Bronchial epithelial cell (primary cell): Measurements from ENCODE around the gene RNF220. TPM values are rescaled to one million over a fixed set of nuclear protein-coding genes. Genes with fewer than 3 reads are reported as not detected.

Source experiments
- DNase-seq: peaks from one replicate; pipeline ENCODE4 v3.0.0-alpha.2; 2010; ENCODE audit warnings: low read depth
- FAIRE-seq: peaks from 2 replicates; lab custom pipeline; 2011; peaks lifted over from hg19 to GRCh38; lab: Jason Lieb, UNC
- H3K27me3 ChIP-seq: 2 replicates; pipeline ENCODE4 v1.5.1; 2011; ENCODE audit warnings: low read length; ENCODE audit not compliant: control insufficient read depth, insufficient read depth
- H3K36me3 ChIP-seq: 2 replicates; pipeline ENCODE4 v1.5.1; 2011; ENCODE audit warnings: low read length; ENCODE audit not compliant: control insufficient read depth, insufficient read depth
- H3K4me3 ChIP-seq: 2 replicates; pipeline ENCODE4 v1.5.1; 2011; ENCODE audit warnings: mild to moderate bottlenecking, low read depth, low read length, control low read depth
- CTCF ChIP-seq: IDR thresholded peaks from 2 replicates; pipeline ENCODE4 v1.5.1; 2011; ENCODE audit warnings: mild to moderate bottlenecking, moderate library complexity, low read length, control low read depth, inconsistent platforms; ENCODE audit not compliant: insufficient read depth, severe bottlenecking
- total RNA-seq: library from RNA; depleted of rRNA; stranded (reverse); fragments of >200 nt; gene quantifications from 2 replicates; pipeline ENCODE4 v1.2.1, GENCODE V29; 2014

Gene RNF220
- total RNA-seq, 1 donor from 2014 or later: 94.5 TPM

DNA sequence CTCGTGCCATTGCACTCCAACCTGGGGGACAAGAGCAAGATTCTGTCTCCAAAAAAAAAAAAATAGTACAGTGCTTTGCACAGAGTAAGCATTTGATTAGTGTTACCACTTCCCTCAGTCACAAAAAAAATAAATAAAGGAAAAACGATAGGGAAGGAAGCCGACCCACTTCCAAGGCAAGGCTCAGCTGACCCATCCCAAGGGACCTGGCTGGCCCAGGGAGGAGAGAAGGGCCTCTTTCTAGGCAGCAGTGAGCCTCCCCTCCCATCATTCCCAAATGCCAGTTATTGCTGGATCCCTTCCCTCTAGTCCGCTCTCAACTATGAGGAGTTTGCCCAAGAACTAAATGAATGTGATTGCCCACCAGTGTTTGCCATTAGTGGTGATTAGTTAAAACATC is 191.5 kb downstream of the RNF220 start:
- DNase-seq (no peak), FAIRE-seq (no peak)
- Histone ChIP-seq H3K27me3 (peaks cover 17% of the 10 kb centered on the region), H3K36me3 (no peaks in the 10 kb centered on the region), H3K4me3 (no peak overlapping the region)
- TF ChIP-seq CTCF: no peak

DNA sequence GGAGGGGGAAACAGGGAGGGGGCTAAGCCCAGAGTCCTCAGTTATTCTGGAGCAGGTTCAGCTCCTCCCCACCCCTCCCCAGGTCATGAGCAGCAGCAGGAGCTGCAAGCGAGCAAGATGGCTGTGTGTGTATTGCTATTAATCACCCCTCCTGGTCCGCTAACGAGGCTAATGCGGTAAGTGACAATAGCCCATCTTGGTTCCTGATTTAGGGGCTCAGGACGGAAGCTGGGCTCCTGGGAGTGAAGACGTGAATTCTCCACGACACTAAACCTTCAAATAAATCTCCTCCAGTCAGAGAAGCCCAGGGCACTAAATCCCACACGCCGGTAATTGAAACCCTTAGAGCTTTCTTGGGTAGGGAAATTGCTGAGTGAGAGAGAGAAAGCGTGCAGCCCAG is 193.1 kb downstream of the RNF220 start:
- H3K36me3 ChIP-seq: no peaks in the 10 kb centered on the region
- H3K27me3 ChIP-seq: peaks cover 20% of the 10 kb centered on the region
- DNase-seq (no peak), FAIRE-seq (no peak)
- H3K4me3 ChIP-seq: no peak overlapping the region
- no peak for TF ChIP-seq CTCF

GRCh38 chr1:44602634-44603628 is 197.9 kb downstream of the RNF220 start:
- TF ChIP-seq CTCF: no peak
- no peaks in the 10 kb centered on the region for H3K36me3 ChIP-seq
- no peak overlapping the region for H3K4me3 ChIP-seq
- DNase-seq (no peak), FAIRE-seq (no peak)
- H3K27me3 ChIP-seq: peaks cover 16% of the 10 kb centered on the region

- DNase-seq: no peak
- no peak for FAIRE-seq
- Histone ChIP-seq H3K36me3 (no peaks in the 10 kb centered on the region), H3K27me3 (peaks cover 15% of the 10 kb centered on the region), H3K4me3 (no peak overlapping the region)
- TF ChIP-seq CTCF: no peak
Observed at GRCh38 chr1:44603718-44604117, 198.7 kb downstream of the RNF220 start.

DNA sequence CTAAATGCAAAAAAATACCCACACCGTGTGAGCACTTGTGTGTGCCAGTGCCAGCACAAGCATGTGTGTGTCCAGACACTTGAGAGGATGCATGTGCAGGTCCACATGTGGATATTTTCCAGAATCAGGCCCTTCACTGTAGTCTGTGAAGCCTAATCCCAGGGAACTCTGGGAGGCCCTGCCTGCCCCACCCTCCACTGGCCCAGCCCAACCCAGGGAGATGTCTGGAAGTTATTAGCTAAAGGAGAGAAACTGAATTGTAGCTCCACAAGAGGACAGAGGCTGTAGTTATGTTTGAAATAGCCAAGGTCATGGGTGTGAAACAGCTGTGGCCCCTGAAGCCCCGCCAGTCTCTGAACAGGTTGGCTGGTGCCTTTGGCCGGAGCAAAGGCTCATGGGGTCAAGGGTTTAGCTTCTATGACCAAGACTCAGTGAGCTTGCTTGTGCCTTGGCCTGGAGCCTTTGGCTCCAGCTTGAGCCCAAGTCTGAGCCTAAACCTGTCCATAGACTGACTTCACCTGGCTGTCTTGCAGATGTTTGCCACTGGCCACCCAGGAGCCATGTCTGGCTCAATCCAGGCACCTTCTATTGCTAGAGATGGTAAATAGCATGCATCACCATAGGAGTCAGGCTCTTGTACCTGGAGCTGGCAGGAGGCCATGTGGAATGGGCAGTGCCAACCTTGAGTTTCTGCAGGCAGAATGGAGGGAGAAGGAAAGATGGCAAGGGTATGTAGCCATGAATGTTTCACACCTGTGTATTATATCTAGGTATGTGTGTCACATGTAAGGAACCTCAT is 199.3 kb downstream of the RNF220 start:
- Histone ChIP-seq H3K4me3 (no peak overlapping the region), H3K36me3 (no peaks in the 10 kb centered on the region), H3K27me3 (peaks cover 13% of the 10 kb centered on the region)
- no peak for DNase-seq
- TF ChIP-seq CTCF: no peak
- FAIRE-seq: no peak
